GM12878 (cell line): ENCODE results near the gene SHROOM2. TPM values are rescaled to one million over a fixed set of nuclear protein-coding genes. Genes with fewer than 3 reads are reported as not detected.

Experiments
- ATAC-seq: fragments of 200-7000 bp; cut with Tn5 transposase; 3 replicates; pipeline ENCODE4 v1.9.1; 2020; ENCODE audit warnings: mild to moderate bottlenecking, moderate library complexity
- BruUV-seq: library from RNA; stranded (reverse); fragments of 400-500 nt; replicated peaks from 2 replicates; lab custom pipeline; 2021; lab: Mats Ljungman, UMichigan
- CTCF ChIA-PET: fragments of 300-600 bp; sonication (Branson Sonifier 250); formaldehyde crosslinking; extraction: SDS; loops from one replicate; lab custom pipeline; 2021; ENCODE audit warnings: inconsistent platforms; lab: Yijun Ruan, JAX
- POLR2A ChIA-PET: fragments of 350-600 bp; formaldehyde crosslinking; extraction: SDS; loops from one replicate; lab custom pipeline; 2021; ENCODE audit warnings: inconsistent platforms; lab: Charles Lee
- RAD21 ChIA-PET: fragments of 300-600 bp; sonication (Branson Sonifier 250); formaldehyde crosslinking; loops from one replicate; lab custom pipeline; 2023; ENCODE audit warnings: antibody characterized with exemption; ENCODE audit not compliant: unreplicated experiment; lab: Charles Lee
- SMC1A ChIA-PET: fragments of 300-600 bp; sonication (Branson Sonifier 250); formaldehyde crosslinking; loops from one replicate; lab custom pipeline; 2023; ENCODE audit not compliant: unreplicated experiment, uncharacterized antibody; lab: Charles Lee
- DNase-seq: peaks from one replicate; pipeline ENCODE4 v3.0.0-alpha.2; 2011; ENCODE audit warnings: low read depth, low spot score
- FAIRE-seq: peaks from 3 replicates; lab custom pipeline; 2011; peaks lifted over from hg19 to GRCh38; lab: Jason Lieb, UNC
- H2AFZ ChIP-seq: 2 replicates; pipeline ENCODE4 v1.6.0; 2011; ENCODE audit warnings: low read depth, low read length, control low read depth; ENCODE audit not compliant: control insufficient read depth
- H3K27ac ChIP-seq: 2 replicates; pipeline ENCODE4 v1.5.1; 2011; ENCODE audit warnings: control low read depth; ENCODE audit not compliant: control insufficient read depth, insufficient read depth
- H3K27me3 ChIP-seq, 2 experiments: replicated peaks in 1 of 2; 2 replicates each; pipeline versions ENCODE4 v1.6.0 to v1.6.1; 2011; ENCODE audit warnings: low read length in 1 of 2; ENCODE audit not compliant: control insufficient read depth in 2 of 2, insufficient read depth in 2 of 2
- H3K36me3 ChIP-seq, 2 experiments: 2 replicates each; pipeline ENCODE4 v1.5.1; 2011; ENCODE audit warnings: low read length in 1 of 2; ENCODE audit not compliant: control insufficient read depth in 2 of 2, insufficient read depth in 2 of 2
- H3K4me1 ChIP-seq: 2 replicates; pipeline ENCODE4 v1.6.1; 2011; ENCODE audit warnings: mild to moderate bottlenecking, low read length, moderate library complexity, mixed read lengths; ENCODE audit not compliant: control insufficient read depth, insufficient read depth
- H3K4me2 ChIP-seq: 2 replicates; pipeline ENCODE4 v1.6.0; 2011; ENCODE audit warnings: control low read depth; ENCODE audit not compliant: control insufficient read depth, insufficient read depth
- H3K4me3 ChIP-seq: fragments of 200-600 bp; sonication (generic); 2 replicates; pipeline ENCODE4 v1.5.1; 2016
- H3K79me2 ChIP-seq: 2 replicates; pipeline ENCODE4 v1.6.0; 2011; ENCODE audit warnings: low read length; ENCODE audit not compliant: control insufficient read depth, insufficient read depth
- H3K9ac ChIP-seq: 2 replicates; pipeline ENCODE4 v1.8.0; 2011; ENCODE audit warnings: low read length, control low read depth, mixed read lengths; ENCODE audit not compliant: control insufficient read depth, insufficient read depth
- H3K9me3 ChIP-seq: replicated peaks from 3 replicates; pipeline ENCODE4 v1.5.1; 2011; ENCODE audit warnings: mild to moderate bottlenecking, low read length; ENCODE audit not compliant: control insufficient read depth, insufficient read depth
- H4K20me1 ChIP-seq: 2 replicates; pipeline ENCODE4 v1.6.0; 2011; ENCODE audit not compliant: control insufficient read depth, insufficient read depth
- BCL11A ChIP-seq: IDR thresholded peaks from 2 replicates; pipeline ENCODE4 v1.6.1; 2011; ENCODE audit warnings: low read depth, low read length
- CHD1 ChIP-seq: IDR thresholded peaks from 2 replicates; pipeline ENCODE4 v1.6.1; 2012; ENCODE audit warnings: low read depth, low read length, improper control_type of control experiment
- CHD4 ChIP-seq: fragments of 200-600 bp; sonication (generic); IDR thresholded peaks from 2 replicates; pipeline ENCODE4 v1.6.1; 2016; ENCODE audit warnings: mild to moderate bottlenecking
- CREM ChIP-seq: IDR thresholded peaks from 2 replicates; pipeline ENCODE4 v1.6.1; 2014; ENCODE audit warnings: antibody characterized with exemption, low read depth
- CTCF ChIP-seq, 3 experiments: IDR thresholded peaks in 2 of 3; conservative IDR thresholded peaks in 1 of 3; 2 replicates each; pipeline ENCODE4 v1.5.1; 2011; ENCODE audit warnings: low read depth in 3 of 3, low read length in 3 of 3, mild to moderate bottlenecking in 3 of 3, control low read depth in 2 of 3, moderate library complexity in 2 of 3, inconsistent platforms in 1 of 3, mixed read lengths in 1 of 3; ENCODE audit not compliant: control insufficient read depth in 2 of 3, insufficient read depth in 1 of 3; ENCODE audit errors: extremely low read depth in 1 of 3
- EED ChIP-seq: sonication (generic); IDR thresholded peaks from 2 replicates; pipeline ENCODE4 v1.6.1; 2016; ENCODE audit warnings: antibody characterized with exemption, low read depth
- FOXK2 ChIP-seq: fragments of 450-650 bp; IDR thresholded peaks from 2 replicates; pipeline ENCODE4 v1.6.1; 2017; ENCODE audit warnings: mild to moderate bottlenecking, moderate library complexity
- MTA2 ChIP-seq: fragments of 450-650 bp; IDR thresholded peaks from 2 replicates; pipeline ENCODE4 v1.6.1; 2016; ENCODE audit warnings: low read depth, mild to moderate bottlenecking, moderate library complexity
- NFXL1 ChIP-seq: fragments of 450-650 bp; IDR thresholded peaks from 2 replicates; pipeline ENCODE4 v1.6.1; 2017; ENCODE audit warnings: antibody characterized with exemption, mild to moderate bottlenecking, borderline replicate concordance
- NR2C1 ChIP-seq: fragments of 450-650 bp; IDR thresholded peaks from 2 replicates; pipeline ENCODE4 v1.6.1; 2017; ENCODE audit warnings: antibody characterized with exemption, mild to moderate bottlenecking, moderate library complexity
- SREBF1 ChIP-seq: IDR thresholded peaks from 2 replicates; pipeline ENCODE4 v1.6.1; 2012; ENCODE audit warnings: mild to moderate bottlenecking, low read length
- SUPT20H ChIP-seq: IDR thresholded peaks from 2 replicates; pipeline ENCODE4 v1.6.1; 2011; ENCODE audit warnings: low read depth, mild to moderate bottlenecking, low read length, moderate library complexity, borderline replicate concordance; ENCODE audit not compliant: control insufficient read depth
- ZBTB11 ChIP-seq: fragments of 450-650 bp; formaldehyde crosslinking; IDR thresholded peaks from 2 replicates; pipeline ENCODE4 v1.5.0; 2022; ENCODE audit warnings: mild to moderate bottlenecking, missing genetic modification characterization
- ZBTB40 ChIP-seq: fragments of 450-650 bp; IDR thresholded peaks from 2 replicates; pipeline ENCODE4 v1.6.1; 2016; ENCODE audit warnings: mild to moderate bottlenecking, moderate library complexity, borderline replicate concordance
- WGBS: methylation state at CpG from one replicate; pipeline ENCODE4 v1.1.6; 2016; ENCODE audit warnings: low lambda C conversion rate; ENCODE audit not compliant: insufficient replicate concordance, insufficient coverage; ENCODE audit errors: missing lambda C conversion rate; 5-methylcytosine and 5-hydroxymethylcytosine counted together
- in situ Hi-C: fragments of 300-500 bp; cut with MboI; formaldehyde crosslinking; loops from 9 replicates; pipeline ENCODE4 v1.14.3; 2018; ENCODE audit warnings: mixed read lengths
- intact Hi-C: fragments of 100-400 bp; cut with micrococcal nuclease; formaldehyde crosslinking; loops from one replicate; pipeline ENCODE4 v1.14.2; 2022; ENCODE audit not compliant: unreplicated experiment
- polyA plus RNA-seq, 11 experiments: library from polyadenylated mRNA; depleted of rRNA in 4 of 11; unstranded in 6 of 11; stranded (reverse) in 5 of 11; fragments of >200 nt; fragmentation: Nextera tagmentation in 4 of 11; fragmentation: Illumina TruSeq in 1 of 11; extraction: Ambion mirVana in 4 of 11; extraction: Trizol in 1 of 11; gene quantifications; 1 replicate in 1 of 11; 2 replicates in 10 of 11; pipeline versions ENCODE4 v1.2.1 to v1.2.3, GENCODE V29; 2011 to 2016; ENCODE audit warnings: inconsistent platforms in 2 of 11, missing spikeins in 2 of 11, low read depth in 1 of 11
- total RNA-seq, 4 experiments: library from RNA; depleted of rRNA in 3 of 4; stranded (reverse); fragments of >200 nt in 3 of 4; fragmentation: Illumina TruSeq in 1 of 4; extraction: Trizol in 1 of 4; gene quantifications; 2 replicates each; pipeline versions ENCODE4 v1.2.1 to v1.2.3, GENCODE V29; 2013 to 2021

SHROOM2 gene
- total and polyA plus RNA-seq, 10 of the 15 experiments (the other 5 are each of a cell fraction or from before 2014, with no cell fraction given) = under 0.01 to 0.15 (median 0.09) TPM; not detected in 2

- TF ChIP-seq CTCF (IDR thresholded peaks at IDR 0.05 in 2 of 3, conservative IDR thresholded peaks at IDR 0.05 in 1 of 3; ENCODE audit: control insufficient read depth in 2 of 3, extremely low read depth in 1 of 3, insufficient read depth in 1 of 3, low read depth in 3 of 3, low read length in 3 of 3) (no peak), EED (no peak), MTA2 (no peak), BCL11A (no peak)
These were observed 80.4 kb downstream of the SHROOM2 start (continued) for GRCh38 chrX:9866633-9867032.

GRCh38 chrX:9867226-9867625, 81.0 kb downstream of the SHROOM2 start:
- no TSS peak for BruUV-seq
- ATAC-seq (peak; percentile 38), FAIRE-seq (no peak), DNase-seq (no peak)
- Histone ChIP-seq H4K20me1 (no peaks in the 10 kb centered on the region), H3K9me3 (no peaks in the 10 kb centered on the region), H3K9ac (no peak overlapping the region), H2AFZ (no peak overlapping the region), H3K4me2 (no peak overlapping the region), H3K4me1 (no peaks in the 10 kb centered on the region), H3K36me3 (no peaks in the 10 kb centered on the region), H3K27me3 (no peaks in the 10 kb centered on the region), H3K27ac (no peak overlapping the region), H3K79me2 (no peaks in the 10 kb centered on the region), H3K4me3 (no peak overlapping the region)
- ChIA-PET CTCF (no interaction called here), POLR2A (no interaction called here), SMC1A (no interaction called here), RAD21 (interaction anchor here (1.2 kb wide), 1 partner anchor 121 kb away, joined by 3 read pairs; no protein-coding TSS in a partner anchor)
- in situ Hi-C loops (no loop called here), intact Hi-C loops (no loop called here)
- WGBS = 38% methylated on average over 9 of the region's 9 CpGs
- TF ChIP-seq FOXK2 (no peak), CHD4 (no peak), ZBTB11 (CRISPR knock-in tag) (no peak), ZBTB40 (no peak), CHD1 (no peak), NFXL1 (no peak), SREBF1 (no peak), SUPT20H (no peak), NR2C1 (no peak), CREM (no peak)
